Breast epithelium (tissue), 4 donors: Measurements from ENCODE around the gene RAX2. TPM values are rescaled to one million over a fixed set of nuclear protein-coding genes. Genes with fewer than 3 reads are reported as not detected.

Experiments used
- DNase-seq, 2 donors: peaks; one replicate each; pipeline ENCODE4 v3.0.0-alpha.2; 2019; ENCODE audit warnings: low spot score in 2 of 2
- H3K27ac ChIP-seq, 2 donors: fragments of 200-600 bp; sonication (generic) in 1 of 2; one replicate each; pipeline ENCODE4 v1.5.1; 2016 to 2019; ENCODE audit warnings: mild to moderate bottlenecking in 1 of 2
- H3K27me3 ChIP-seq, 2 donors: fragments of 200-600 bp; sonication (generic) in 1 of 2; one replicate each; pipeline versions ENCODE4 v1.5.1 to v1.6.0; 2017 to 2019; ENCODE audit warnings: control low read depth in 1 of 2, mild to moderate bottlenecking in 1 of 2
- H3K36me3 ChIP-seq: fragments of 200-600 bp; one replicate; pipeline ENCODE4 v1.5.1; 2019
- H3K4me1 ChIP-seq, 2 donors: fragments of 200-600 bp; sonication (generic); one replicate each; pipeline ENCODE4 v1.5.1; 2016 to 2019; ENCODE audit warnings: control low read depth in 1 of 2
- H3K4me3 ChIP-seq, 3 donors: fragments of 200-600 bp; sonication (generic); 1 replicate in 2 of 3; 2 replicates in 1 of 3; pipeline ENCODE4 v1.5.1; 2016 to 2019; ENCODE audit warnings: mild to moderate bottlenecking in 3 of 3, moderate library complexity in 2 of 3
- H3K9me3 ChIP-seq, 2 donors: fragments of 200-600 bp; sonication (generic) in 1 of 2; one replicate each; pipeline ENCODE4 v1.5.1; 2016 to 2019; ENCODE audit warnings: control low read depth in 1 of 2
- CTCF ChIP-seq, 3 donors: fragments of 450-650 bp; IDR thresholded peaks; one replicate each; pipeline ENCODE4 v1.5.1; 2016 to 2017; ENCODE audit warnings: antibody characterized with exemption in 3 of 3, mild to moderate bottlenecking in 3 of 3, moderate library complexity in 3 of 3
- POLR2A ChIP-seq: fragments of 450-650 bp; IDR thresholded peaks from one replicate; pipeline ENCODE4 v1.6.1; 2016; ENCODE audit warnings: antibody characterized with exemption, mild to moderate bottlenecking, moderate library complexity
- POLR2AphosphoS5 ChIP-seq, 3 donors: sonication (generic); formaldehyde crosslinking; IDR thresholded peaks; one replicate each; pipeline ENCODE4 v1.6.1; 2017; ENCODE audit warnings: antibody characterized with exemption in 3 of 3
- intact Hi-C: fragments of 100-400 bp; cut with DNase I; formaldehyde crosslinking; loops from one replicate; pipeline ENCODE4 v1.15.1; 2023; ENCODE audit warnings: low total_unique reads
- total RNA-seq, 3 donors: library from RNA; depleted of rRNA; stranded (reverse); fragments of >200 nt; gene quantifications; one replicate each; pipeline ENCODE4 v1.1.0, GENCODE V29; 2016

RAX2 gene
- total RNA-seq, 3 donors from 2014 or later = 0.66 TPM; not detected in 2

- H3K27me3 ChIP-seq = peaks cover 0 to 44% of the 10 kb centered on the region in 2 donors
- no peak for TF ChIP-seq POLR2AphosphoS5 (IDR thresholded peaks at IDR 0.05)
- no peak for TF ChIP-seq POLR2A
- TF ChIP-seq CTCF (IDR thresholded peaks at IDR 0.05) = no peak
- intact Hi-C loops = no loop called here
These were observed 14.2 kb upstream of the RAX2 start, which contains the start of gene MATK for GRCh38 chr19:3785938-3786824. Gene MATK, minus strand, starts transcription at chr19:3786381. Its CDS starts 1,246 bp downstream, at chr19:3785135.

GRCh38 chr19:3785451-3785937 is 13.5 kb upstream of the RAX2 start:
- H3K4me3 ChIP-seq = peak overlapping the region; percentile 10 to 60 (median 41)
- intact Hi-C loops = no loop called here

More at GRCh38 chr19:3785938-3786824, 14.2 kb upstream of the RAX2 start, which contains the start of gene MATK:
- DNase-seq = no peak
- Histone ChIP-seq H3K27ac (no peak within 1 kb of the TSS), H3K4me3 (peak within 1 kb of the TSS; percentile 10 to 60 (median 41)), H3K9me3 (peaks cover 17 to 19% of the 10 kb centered on the region in 2 donors), H3K36me3 (no peaks in the 10 kb centered on the region), H3K4me1 (no peaks in the 10 kb centered on the region)

GRCh38 chr19:3784607-3785450 is 12.8 kb upstream of the RAX2 start:
- Histone ChIP-seq H3K36me3 (no peaks in the 10 kb centered on the region), H3K9me3 (peaks cover 24 to 26% of the 10 kb centered on the region in 2 donors), H3K27ac (no peak overlapping the region), H3K4me1 (no peaks in the 10 kb centered on the region), H3K4me3 (peak overlapping the region in 2 of 3 donors; percentile 41 to 60), H3K27me3 (peaks cover 0 to 44% of the 10 kb centered on the region in 2 donors)
- DNase-seq = no peak
- TF ChIP-seq POLR2A (no peak), POLR2AphosphoS5 (IDR thresholded peaks at IDR 0.05) (no peak), CTCF (IDR thresholded peaks at IDR 0.05) (no peak)
- intact Hi-C loops = no loop called here

More at GRCh38 chr19:3785451-3785937, 13.5 kb upstream of the RAX2 start:
- no peak for TF ChIP-seq POLR2A
- no peak for TF ChIP-seq POLR2AphosphoS5 (IDR thresholded peaks at IDR 0.05)
- no peak for TF ChIP-seq CTCF (IDR thresholded peaks at IDR 0.05)
- no peak for DNase-seq
- Histone ChIP-seq H3K4me1 (no peaks in the 10 kb centered on the region), H3K36me3 (no peaks in the 10 kb centered on the region), H3K27me3 (peaks cover 0 to 44% of the 10 kb centered on the region in 2 donors), H3K9me3 (peaks cover 24 to 26% of the 10 kb centered on the region in 2 donors), H3K27ac (no peak overlapping the region)

GRCh38 chr19:3783660-3784584 is 11.9 kb upstream of the RAX2 start:
- Histone ChIP-seq H3K27ac (no peak overlapping the region), H3K4me3 (no peak overlapping the region), H3K36me3 (no peaks in the 10 kb centered on the region), H3K4me1 (no peaks in the 10 kb centered on the region), H3K9me3 (peaks cover 24 to 26% of the 10 kb centered on the region in 2 donors), H3K27me3 (peaks cover 0 to 50% of the 10 kb centered on the region in 2 donors)
- TF ChIP-seq POLR2AphosphoS5 (IDR thresholded peaks at IDR 0.05) (no peak), CTCF (IDR thresholded peaks at IDR 0.05) (no peak), POLR2A (no peak)
- intact Hi-C loops = no loop called here
- no peak for DNase-seq
